ENCODE data around the gene CHRNB2. TPM values are rescaled to one million over a fixed set of nuclear protein-coding genes. Genes with fewer than 3 reads are reported as not detected.

Gene CHRNB2
- total RNA-seq, 1 experiment from 2014 or later, result 0.21 TPM

DNA sequence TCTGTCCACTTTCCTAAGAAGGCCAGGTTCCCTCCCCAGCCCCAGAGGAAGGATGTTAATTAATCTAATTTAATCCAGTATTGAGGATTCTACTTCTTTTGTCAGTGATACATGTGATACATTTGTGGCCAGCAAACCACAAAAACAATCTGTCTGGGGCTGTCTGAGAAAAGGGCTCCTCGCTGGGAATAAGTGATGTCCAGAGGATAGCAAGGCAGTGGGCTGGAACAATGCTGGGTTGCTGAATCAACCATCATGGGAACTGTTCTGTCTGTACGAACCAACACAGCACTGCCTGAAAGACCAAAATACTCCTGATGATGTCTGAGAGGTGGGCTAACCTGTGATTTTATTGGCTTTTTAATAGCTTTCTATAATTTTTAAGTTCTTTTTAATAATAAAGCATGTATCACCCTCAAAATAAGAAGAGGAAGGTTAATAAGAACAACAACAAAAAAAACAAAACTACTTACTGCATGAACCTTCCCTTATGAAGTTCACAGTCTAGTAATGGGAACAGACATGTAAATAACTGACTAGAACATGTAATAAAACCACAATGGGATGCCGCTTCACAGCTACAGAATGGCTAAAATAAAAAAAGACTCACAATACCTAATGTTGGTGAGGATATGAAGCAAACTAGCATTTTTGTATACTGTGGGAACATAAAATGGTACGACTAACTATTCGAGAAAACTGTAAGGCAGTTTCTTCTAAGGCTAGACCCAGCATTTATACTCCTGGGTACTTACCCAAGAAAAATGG is 51.8 kb downstream of the CHRNB2 start:
- ATAC-seq, result no peak
- no peak overlapping the region for H3K27ac ChIP-seq (ENCODE audit: low read length)
- H3K36me3 ChIP-seq (ENCODE audit: control insufficient read depth, insufficient read depth, low read length), result peaks cover 5% of the 10 kb centered on the region
- H3K9me3 ChIP-seq (ENCODE audit: control insufficient read depth, insufficient read depth, low read depth, low read length), result no peaks in the 10 kb centered on the region
- H3K4me3 ChIP-seq (ENCODE audit: low read depth in 2 of 2, low read length in 2 of 2), result no peak overlapping the region
- DNase-seq (ENCODE audit: low read depth, low spot score), result no peak
- in situ Hi-C loops (cut with HindIII; ENCODE audit: low pct_unique_long_range_greater_than_20kb, low sequenced_read_pairs), result no loop called here
- BruUV-seq (replicated peaks), result no TSS peak
- peaks cover 4% of the 10 kb centered on the region; the same call in 1 of the 2 replicates for H3K4me1 ChIP-seq (ENCODE audit: control insufficient read depth, insufficient read depth, low read length)
- intact Hi-C loops (cut with micrococcal nuclease; ENCODE audit: unreplicated experiment), result no loop called here
- no peaks in the 10 kb centered on the region for H3K27me3 ChIP-seq (ENCODE audit: control insufficient read depth, insufficient read depth, low read length)
- ChIA-PET CTCF (no interaction called here), POLR2A (no interaction called here)
- TF ChIP-seq, protein P1, sequence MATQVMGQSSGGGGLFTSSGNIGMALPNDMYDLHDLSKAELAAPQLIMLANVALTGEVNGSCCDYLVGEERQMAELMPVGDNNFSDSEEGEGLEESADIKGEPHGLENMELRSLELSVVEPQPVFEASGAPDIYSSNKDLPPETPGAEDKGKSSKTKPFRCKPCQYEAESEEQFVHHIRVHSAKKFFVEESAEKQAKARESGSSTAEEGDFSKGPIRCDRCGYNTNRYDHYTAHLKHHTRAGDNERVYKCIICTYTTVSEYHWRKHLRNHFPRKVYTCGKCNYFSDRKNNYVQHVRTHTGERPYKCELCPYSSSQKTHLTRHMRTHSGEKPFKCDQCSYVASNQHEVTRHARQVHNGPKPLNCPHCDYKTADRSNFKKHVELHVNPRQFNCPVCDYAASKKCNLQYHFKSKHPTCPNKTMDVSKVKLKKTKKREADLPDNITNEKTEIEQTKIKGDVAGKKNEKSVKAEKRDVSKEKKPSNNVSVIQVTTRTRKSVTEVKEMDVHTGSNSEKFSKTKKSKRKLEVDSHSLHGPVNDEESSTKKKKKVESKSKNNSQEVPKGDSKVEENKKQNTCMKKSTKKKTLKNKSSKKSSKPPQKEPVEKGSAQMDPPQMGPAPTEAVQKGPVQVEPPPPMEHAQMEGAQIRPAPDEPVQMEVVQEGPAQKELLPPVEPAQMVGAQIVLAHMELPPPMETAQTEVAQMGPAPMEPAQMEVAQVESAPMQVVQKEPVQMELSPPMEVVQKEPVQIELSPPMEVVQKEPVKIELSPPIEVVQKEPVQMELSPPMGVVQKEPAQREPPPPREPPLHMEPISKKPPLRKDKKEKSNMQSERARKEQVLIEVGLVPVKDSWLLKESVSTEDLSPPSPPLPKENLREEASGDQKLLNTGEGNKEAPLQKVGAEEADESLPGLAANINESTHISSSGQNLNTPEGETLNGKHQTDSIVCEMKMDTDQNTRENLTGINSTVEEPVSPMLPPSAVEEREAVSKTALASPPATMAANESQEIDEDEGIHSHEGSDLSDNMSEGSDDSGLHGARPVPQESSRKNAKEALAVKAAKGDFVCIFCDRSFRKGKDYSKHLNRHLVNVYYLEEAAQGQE (IDR thresholded peaks at IDR 0.05; ENCODE audit: insufficient read depth in 1 of 2, low read depth in 2 of 2, low read length in 1 of 2), result no peak
- TF ChIP-seq SIN3A (IDR thresholded peaks at IDR 0.05; ENCODE audit: borderline replicate concordance, insufficient read depth, low read depth, low read length), result no peak
- TF ChIP-seq POLR2AphosphoS5 (IDR thresholded peaks at IDR 0.05; ENCODE audit: low read depth, low read length), result no peak
- TF ChIP-seq, protein P2, sequence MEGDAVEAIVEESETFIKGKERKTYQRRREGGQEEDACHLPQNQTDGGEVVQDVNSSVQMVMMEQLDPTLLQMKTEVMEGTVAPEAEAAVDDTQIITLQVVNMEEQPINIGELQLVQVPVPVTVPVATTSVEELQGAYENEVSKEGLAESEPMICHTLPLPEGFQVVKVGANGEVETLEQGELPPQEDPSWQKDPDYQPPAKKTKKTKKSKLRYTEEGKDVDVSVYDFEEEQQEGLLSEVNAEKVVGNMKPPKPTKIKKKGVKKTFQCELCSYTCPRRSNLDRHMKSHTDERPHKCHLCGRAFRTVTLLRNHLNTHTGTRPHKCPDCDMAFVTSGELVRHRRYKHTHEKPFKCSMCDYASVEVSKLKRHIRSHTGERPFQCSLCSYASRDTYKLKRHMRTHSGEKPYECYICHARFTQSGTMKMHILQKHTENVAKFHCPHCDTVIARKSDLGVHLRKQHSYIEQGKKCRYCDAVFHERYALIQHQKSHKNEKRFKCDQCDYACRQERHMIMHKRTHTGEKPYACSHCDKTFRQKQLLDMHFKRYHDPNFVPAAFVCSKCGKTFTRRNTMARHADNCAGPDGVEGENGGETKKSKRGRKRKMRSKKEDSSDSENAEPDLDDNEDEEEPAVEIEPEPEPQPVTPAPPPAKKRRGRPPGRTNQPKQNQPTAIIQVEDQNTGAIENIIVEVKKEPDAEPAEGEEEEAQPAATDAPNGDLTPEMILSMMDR (IDR thresholded peaks at IDR 0.05), result no peak
- TF ChIP-seq TCF7L2 (IDR thresholded peaks at IDR 0.05; ENCODE audit: low read depth, low read length), result no peak

DNA sequence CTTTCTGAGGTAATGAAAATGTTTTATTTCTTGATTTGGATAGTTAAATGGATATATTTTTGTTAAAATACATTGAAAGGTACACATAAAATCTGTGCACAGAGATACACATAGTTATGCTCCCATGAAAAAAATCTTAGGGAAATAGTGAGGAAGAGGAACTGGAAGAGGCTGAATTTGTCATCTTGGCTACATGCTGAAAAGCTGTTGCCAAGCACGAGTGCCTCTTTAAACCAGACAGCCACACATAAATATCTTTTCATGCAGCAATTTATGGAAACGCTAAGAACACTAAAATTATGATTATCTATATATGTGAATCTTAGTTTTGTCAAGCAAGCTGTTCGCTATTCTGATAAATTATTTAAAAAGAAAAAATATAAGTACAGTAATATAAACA is 53.2 kb downstream of the CHRNB2 start:
- Histone ChIP-seq H3K9me3 (ENCODE audit: control insufficient read depth, insufficient read depth, low read depth, low read length) (no peaks in the 10 kb centered on the region), H3K4me1 (ENCODE audit: control insufficient read depth, insufficient read depth, low read length) (peaks cover 4% of the 10 kb centered on the region; the same call in 1 of the 2 replicates), H3K27ac (ENCODE audit: low read length) (no peak overlapping the region), H3K4me3 (ENCODE audit: low read depth in 2 of 2, low read length in 2 of 2) (no peak overlapping the region), H3K27me3 (ENCODE audit: control insufficient read depth, insufficient read depth, low read length) (no peaks in the 10 kb centered on the region), H3K36me3 (ENCODE audit: control insufficient read depth, insufficient read depth, low read length) (peaks cover 5% of the 10 kb centered on the region)
- ATAC-seq (no peak), DNase-seq (ENCODE audit: low read depth, low spot score) (no peak)
- intact Hi-C loops (cut with micrococcal nuclease; ENCODE audit: unreplicated experiment), result no loop called here
- no peak for TF ChIP-seq TCF7L2 (IDR thresholded peaks at IDR 0.05; ENCODE audit: low read depth, low read length)
- TF ChIP-seq SIN3A (IDR thresholded peaks at IDR 0.05; ENCODE audit: borderline replicate concordance, insufficient read depth, low read depth, low read length), result no peak
- TF ChIP-seq, protein P1 (IDR thresholded peaks at IDR 0.05; ENCODE audit: insufficient read depth in 1 of 2, low read depth in 2 of 2, low read length in 1 of 2), result no peak
- TF ChIP-seq, protein P2 (IDR thresholded peaks at IDR 0.05), result no peak
- TF ChIP-seq POLR2AphosphoS5 (IDR thresholded peaks at IDR 0.05; ENCODE audit: low read depth, low read length), result no peak
- in situ Hi-C loops (cut with HindIII; ENCODE audit: low pct_unique_long_range_greater_than_20kb, low sequenced_read_pairs), result no loop called here
- CTCF ChIA-PET, result no interaction called here
- BruUV-seq (replicated peaks), result no TSS peak
- POLR2A ChIA-PET, result no interaction called here

Data from Panc1 (cell line).